HepG2 (cell line): ENCODE data around the gene KCNAB2.

ENCODE experiments used
- HNF4G ChIP-seq, 2 experiments: sonication (generic) in 1 of 2; formaldehyde crosslinking in 1 of 2; IDR thresholded peaks; 2 replicates each; pipeline versions ENCODE4 v1.4.0 to v1.6.1; 2011 to 2020; ENCODE audit warnings: borderline replicate concordance in 2 of 2, low read depth in 2 of 2, mild to moderate bottlenecking in 2 of 2, low read length in 1 of 2, missing genetic modification reagents in 1 of 2, moderate library complexity in 1 of 2
- KDM5A ChIP-seq: fragments of 200-600 bp; sonication (generic); IDR thresholded peaks from 2 replicates; pipeline ENCODE4 v1.7.0; 2018; ENCODE audit warnings: antibody characterized with exemption, mild to moderate bottlenecking, low read length, borderline replicate concordance
- SMC3 ChIP-seq: IDR thresholded peaks from 2 replicates; pipeline ENCODE4 v1.6.1; 2011; ENCODE audit warnings: low read length, improper control_type of control experiment
- ZFYVE20 ChIP-seq: sonication (generic); formaldehyde crosslinking; IDR thresholded peaks from 2 replicates; pipeline ENCODE4 v1.8.0; 2023; ENCODE audit warnings: low read depth, mild to moderate bottlenecking, moderate library complexity, missing genetic modification reagents, borderline replicate concordance
- ZNF549 ChIP-seq: sonication (generic); formaldehyde crosslinking; IDR thresholded peaks from 2 replicates; pipeline ENCODE4 v1.5.0; 2020; ENCODE audit warnings: missing genetic modification reagents
- ZNF746 ChIP-seq: sonication (generic); formaldehyde crosslinking; IDR thresholded peaks from 2 replicates; pipeline ENCODE4 v1.8.0; 2022; ENCODE audit warnings: mild to moderate bottlenecking, missing genetic modification reagents
- TF ChIP-seq, protein P1 (sequence below): sonication (generic); formaldehyde crosslinking; IDR thresholded peaks from 2 replicates; pipeline ENCODE4 v1.5.0; 2020; ENCODE audit warnings: mild to moderate bottlenecking, missing genetic modification reagents, moderate library complexity
- TF ChIP-seq, protein P2 (sequence below): sonication (generic); formaldehyde crosslinking; IDR thresholded peaks from 2 replicates; pipeline ENCODE4 v1.9.0; 2021; ENCODE audit warnings: mild to moderate bottlenecking, missing genetic modification reagents
- TF ChIP-seq, protein P3 (sequence below): sonication (generic); formaldehyde crosslinking; IDR thresholded peaks from 2 replicates; pipeline ENCODE4 v1.4.0; 2020; ENCODE audit warnings: missing genetic modification reagents
- TF ChIP-seq, protein P4 (sequence below): sonication (generic); formaldehyde crosslinking; conservative IDR thresholded peaks from 2 replicates; pipeline ENCODE4 v1.5.0; 2020; ENCODE audit warnings: missing genetic modification reagents

DNA sequence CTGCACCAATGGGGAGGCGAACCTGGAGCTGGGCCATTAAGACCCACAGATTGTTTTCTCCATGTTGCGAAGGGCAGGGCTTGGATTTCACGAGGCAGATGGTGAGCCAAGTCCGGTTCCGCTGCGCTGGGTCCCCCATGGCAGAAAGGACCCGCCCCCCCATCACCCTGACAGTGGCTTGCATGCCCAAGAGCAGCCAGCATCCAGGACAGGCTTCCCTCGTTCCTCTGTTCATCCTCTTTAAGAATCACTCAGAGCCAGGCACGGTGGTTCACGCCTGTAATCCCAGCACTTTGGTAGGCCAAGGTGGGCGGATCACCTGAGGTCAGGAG is 37.6 kb upstream of the KCNAB2 start:
- TF ChIP-seq, protein P1, sequence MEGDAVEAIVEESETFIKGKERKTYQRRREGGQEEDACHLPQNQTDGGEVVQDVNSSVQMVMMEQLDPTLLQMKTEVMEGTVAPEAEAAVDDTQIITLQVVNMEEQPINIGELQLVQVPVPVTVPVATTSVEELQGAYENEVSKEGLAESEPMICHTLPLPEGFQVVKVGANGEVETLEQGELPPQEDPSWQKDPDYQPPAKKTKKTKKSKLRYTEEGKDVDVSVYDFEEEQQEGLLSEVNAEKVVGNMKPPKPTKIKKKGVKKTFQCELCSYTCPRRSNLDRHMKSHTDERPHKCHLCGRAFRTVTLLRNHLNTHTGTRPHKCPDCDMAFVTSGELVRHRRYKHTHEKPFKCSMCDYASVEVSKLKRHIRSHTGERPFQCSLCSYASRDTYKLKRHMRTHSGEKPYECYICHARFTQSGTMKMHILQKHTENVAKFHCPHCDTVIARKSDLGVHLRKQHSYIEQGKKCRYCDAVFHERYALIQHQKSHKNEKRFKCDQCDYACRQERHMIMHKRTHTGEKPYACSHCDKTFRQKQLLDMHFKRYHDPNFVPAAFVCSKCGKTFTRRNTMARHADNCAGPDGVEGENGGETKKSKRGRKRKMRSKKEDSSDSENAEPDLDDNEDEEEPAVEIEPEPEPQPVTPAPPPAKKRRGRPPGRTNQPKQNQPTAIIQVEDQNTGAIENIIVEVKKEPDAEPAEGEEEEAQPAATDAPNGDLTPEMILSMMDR, result no peak
- TF ChIP-seq ZNF549 (CRISPR knock-in tag) (no peak), HNF4G (IDR thresholded peaks at IDR 0.05; ENCODE audit: borderline replicate concordance, low read depth, low read length) (no peak), HNF4G (CRISPR knock-in tag; IDR thresholded peaks at IDR 0.05; ENCODE audit: borderline replicate concordance, low read depth) (no peak), KDM5A (no peak), SMC3 (no peak), ZNF746 (CRISPR knock-in tag) (no peak), ZFYVE20 (CRISPR knock-in tag) (no peak)
- TF ChIP-seq, protein P2, sequence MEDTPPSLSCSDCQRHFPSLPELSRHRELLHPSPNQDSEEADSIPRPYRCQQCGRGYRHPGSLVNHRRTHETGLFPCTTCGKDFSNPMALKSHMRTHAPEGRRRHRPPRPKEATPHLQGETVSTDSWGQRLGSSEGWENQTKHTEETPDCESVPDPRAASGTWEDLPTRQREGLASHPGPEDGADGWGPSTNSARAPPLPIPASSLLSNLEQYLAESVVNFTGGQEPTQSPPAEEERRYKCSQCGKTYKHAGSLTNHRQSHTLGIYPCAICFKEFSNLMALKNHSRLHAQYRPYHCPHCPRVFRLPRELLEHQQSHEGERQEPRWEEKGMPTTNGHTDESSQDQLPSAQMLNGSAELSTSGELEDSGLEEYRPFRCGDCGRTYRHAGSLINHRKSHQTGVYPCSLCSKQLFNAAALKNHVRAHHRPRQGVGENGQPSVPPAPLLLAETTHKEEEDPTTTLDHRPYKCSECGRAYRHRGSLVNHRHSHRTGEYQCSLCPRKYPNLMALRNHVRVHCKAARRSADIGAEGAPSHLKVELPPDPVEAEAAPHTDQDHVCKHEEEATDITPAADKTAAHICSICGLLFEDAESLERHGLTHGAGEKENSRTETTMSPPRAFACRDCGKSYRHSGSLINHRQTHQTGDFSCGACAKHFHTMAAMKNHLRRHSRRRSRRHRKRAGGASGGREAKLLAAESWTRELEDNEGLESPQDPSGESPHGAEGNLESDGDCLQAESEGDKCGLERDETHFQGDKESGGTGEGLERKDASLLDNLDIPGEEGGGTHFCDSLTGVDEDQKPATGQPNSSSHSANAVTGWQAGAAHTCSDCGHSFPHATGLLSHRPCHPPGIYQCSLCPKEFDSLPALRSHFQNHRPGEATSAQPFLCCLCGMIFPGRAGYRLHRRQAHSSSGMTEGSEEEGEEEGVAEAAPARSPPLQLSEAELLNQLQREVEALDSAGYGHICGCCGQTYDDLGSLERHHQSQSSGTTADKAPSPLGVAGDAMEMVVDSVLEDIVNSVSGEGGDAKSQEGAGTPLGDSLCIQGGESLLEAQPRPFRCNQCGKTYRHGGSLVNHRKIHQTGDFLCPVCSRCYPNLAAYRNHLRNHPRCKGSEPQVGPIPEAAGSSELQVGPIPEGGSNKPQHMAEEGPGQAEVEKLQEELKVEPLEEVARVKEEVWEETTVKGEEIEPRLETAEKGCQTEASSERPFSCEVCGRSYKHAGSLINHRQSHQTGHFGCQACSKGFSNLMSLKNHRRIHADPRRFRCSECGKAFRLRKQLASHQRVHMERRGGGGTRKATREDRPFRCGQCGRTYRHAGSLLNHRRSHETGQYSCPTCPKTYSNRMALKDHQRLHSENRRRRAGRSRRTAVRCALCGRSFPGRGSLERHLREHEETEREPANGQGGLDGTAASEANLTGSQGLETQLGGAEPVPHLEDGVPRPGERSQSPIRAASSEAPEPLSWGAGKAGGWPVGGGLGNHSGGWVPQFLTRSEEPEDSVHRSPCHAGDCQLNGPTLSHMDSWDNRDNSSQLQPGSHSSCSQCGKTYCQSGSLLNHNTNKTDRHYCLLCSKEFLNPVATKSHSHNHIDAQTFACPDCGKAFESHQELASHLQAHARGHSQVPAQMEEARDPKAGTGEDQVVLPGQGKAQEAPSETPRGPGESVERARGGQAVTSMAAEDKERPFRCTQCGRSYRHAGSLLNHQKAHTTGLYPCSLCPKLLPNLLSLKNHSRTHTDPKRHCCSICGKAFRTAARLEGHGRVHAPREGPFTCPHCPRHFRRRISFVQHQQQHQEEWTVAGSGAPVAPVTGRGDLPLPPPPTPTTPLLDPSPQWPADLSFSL (CRISPR knock-in tag), result no peak
- TF ChIP-seq, protein P3, sequence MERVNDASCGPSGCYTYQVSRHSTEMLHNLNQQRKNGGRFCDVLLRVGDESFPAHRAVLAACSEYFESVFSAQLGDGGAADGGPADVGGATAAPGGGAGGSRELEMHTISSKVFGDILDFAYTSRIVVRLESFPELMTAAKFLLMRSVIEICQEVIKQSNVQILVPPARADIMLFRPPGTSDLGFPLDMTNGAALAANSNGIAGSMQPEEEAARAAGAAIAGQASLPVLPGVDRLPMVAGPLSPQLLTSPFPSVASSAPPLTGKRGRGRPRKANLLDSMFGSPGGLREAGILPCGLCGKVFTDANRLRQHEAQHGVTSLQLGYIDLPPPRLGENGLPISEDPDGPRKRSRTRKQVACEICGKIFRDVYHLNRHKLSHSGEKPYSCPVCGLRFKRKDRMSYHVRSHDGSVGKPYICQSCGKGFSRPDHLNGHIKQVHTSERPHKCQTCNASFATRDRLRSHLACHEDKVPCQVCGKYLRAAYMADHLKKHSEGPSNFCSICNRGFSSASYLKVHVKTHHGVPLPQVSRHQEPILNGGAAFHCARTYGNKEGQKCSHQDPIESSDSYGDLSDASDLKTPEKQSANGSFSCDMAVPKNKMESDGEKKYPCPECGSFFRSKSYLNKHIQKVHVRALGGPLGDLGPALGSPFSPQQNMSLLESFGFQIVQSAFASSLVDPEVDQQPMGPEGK, result no peak
- TF ChIP-seq, protein P4, sequence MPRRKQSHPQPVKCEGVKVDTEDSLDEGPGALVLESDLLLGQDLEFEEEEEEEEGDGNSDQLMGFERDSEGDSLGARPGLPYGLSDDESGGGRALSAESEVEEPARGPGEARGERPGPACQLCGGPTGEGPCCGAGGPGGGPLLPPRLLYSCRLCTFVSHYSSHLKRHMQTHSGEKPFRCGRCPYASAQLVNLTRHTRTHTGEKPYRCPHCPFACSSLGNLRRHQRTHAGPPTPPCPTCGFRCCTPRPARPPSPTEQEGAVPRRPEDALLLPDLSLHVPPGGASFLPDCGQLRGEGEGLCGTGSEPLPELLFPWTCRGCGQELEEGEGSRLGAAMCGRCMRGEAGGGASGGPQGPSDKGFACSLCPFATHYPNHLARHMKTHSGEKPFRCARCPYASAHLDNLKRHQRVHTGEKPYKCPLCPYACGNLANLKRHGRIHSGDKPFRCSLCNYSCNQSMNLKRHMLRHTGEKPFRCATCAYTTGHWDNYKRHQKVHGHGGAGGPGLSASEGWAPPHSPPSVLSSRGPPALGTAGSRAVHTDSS (CRISPR knock-in tag), result no peak
